Hematopoietic multipotent progenitor cell (in vitro differentiated cells): ENCODE measurements around the gene LRRC26. TPM values are rescaled to one million over a fixed set of nuclear protein-coding genes. Genes with fewer than 3 reads are reported as not detected.

Source experiments
- DNase-seq, 3 donors: peaks; one replicate each; pipeline ENCODE4 v3.0.0-alpha.2; 2011 to 2015; ENCODE audit warnings: low read depth in 2 of 3, low spot score in 2 of 3
- total RNA-seq: library from RNA; depleted of rRNA; stranded (reverse); fragments of >200 nt; gene quantifications from one replicate; pipeline ENCODE4 v1.2.3, GENCODE V29; 2012

LRRC26 gene, protein sequence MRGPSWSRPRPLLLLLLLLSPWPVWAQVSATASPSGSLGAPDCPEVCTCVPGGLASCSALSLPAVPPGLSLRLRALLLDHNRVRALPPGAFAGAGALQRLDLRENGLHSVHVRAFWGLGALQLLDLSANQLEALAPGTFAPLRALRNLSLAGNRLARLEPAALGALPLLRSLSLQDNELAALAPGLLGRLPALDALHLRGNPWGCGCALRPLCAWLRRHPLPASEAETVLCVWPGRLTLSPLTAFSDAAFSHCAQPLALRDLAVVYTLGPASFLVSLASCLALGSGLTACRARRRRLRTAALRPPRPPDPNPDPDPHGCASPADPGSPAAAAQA
- 2.2 TPM for total RNA-seq

DNA sequence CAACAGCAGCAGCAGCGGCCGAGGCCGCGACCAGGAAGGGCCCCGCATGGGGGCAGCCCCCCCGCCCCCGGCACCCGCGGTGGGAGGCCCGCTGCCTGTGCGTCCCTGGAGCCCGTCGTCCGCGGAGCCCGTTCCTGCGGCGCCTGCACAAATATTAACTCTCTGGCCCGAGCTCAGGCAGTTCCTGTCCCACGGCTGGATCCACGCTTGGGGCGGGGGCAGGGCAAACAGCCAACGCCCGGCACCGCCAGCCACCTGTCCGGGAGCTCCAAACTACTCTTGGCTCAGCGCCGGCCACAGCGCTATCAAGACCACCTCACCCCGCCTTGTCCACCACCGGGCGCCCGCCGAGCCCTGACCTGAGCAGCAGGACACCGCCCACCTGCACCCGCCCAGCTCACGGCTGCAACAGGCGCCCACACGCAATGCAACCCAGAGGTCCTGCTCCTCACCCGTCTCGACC lies at the start of gene LRRC26:
TSS of gene LRRC26 (minus strand) at position 156 of the 463 bp plus-strand sequence. CDS start at position 48, 108 bp downstream.
- DNase-seq = no peak

DNA sequence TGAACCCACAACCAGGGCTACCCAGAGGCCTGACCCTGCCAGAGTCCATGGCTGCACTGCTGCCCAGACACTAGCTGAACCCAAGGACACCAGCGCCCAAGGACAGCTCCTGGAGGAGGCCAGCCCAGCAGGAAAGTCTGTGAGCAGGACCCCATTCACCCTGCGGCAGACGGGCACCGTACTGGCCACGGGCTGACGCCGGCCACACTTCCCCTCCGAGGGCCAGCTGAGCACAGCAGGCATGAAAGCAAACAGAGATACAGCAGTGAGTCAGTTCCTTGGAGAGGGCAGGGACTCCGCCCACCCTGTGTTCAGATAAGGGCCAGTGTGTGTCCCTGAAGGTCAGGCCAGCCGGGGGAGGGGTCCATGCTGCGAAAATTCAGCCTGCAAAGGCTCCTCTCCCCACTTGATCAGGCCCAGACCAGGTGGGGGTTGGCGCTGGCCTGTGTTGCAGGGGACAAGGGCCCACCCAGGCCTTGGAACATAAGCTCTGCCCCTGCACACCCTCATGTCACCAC lies 49.0 kb upstream of the LRRC26 start:
- DNase-seq = no peak

DNA sequence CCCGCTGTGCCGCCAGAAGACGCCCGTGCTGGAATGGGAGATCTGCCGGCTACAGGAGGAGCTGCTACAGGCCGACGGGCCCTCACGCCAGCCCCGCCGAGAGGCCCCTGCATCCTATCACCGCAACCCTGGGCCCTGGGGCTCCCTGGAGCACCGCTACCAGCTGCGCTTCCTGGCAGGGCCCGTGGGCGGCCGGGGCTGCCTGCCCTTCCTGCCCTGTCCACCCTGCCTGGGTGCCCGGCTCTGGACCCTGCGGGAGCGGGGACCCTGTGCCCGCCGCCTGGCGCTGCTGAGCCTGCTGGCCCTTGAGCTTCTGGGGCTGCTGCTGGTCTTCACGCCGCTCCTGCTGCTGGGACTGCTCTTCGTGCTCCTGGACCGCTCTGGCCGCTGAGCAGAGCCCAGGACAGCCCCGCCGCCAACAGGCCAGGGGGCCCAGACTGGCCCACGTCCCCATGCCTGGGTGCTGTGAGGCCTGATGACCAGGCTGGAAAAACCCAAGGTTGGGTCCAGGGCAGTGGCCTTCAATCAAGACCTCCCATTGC lies 48.4 kb upstream of the LRRC26 start:
- DNase-seq = no peak

DNA sequence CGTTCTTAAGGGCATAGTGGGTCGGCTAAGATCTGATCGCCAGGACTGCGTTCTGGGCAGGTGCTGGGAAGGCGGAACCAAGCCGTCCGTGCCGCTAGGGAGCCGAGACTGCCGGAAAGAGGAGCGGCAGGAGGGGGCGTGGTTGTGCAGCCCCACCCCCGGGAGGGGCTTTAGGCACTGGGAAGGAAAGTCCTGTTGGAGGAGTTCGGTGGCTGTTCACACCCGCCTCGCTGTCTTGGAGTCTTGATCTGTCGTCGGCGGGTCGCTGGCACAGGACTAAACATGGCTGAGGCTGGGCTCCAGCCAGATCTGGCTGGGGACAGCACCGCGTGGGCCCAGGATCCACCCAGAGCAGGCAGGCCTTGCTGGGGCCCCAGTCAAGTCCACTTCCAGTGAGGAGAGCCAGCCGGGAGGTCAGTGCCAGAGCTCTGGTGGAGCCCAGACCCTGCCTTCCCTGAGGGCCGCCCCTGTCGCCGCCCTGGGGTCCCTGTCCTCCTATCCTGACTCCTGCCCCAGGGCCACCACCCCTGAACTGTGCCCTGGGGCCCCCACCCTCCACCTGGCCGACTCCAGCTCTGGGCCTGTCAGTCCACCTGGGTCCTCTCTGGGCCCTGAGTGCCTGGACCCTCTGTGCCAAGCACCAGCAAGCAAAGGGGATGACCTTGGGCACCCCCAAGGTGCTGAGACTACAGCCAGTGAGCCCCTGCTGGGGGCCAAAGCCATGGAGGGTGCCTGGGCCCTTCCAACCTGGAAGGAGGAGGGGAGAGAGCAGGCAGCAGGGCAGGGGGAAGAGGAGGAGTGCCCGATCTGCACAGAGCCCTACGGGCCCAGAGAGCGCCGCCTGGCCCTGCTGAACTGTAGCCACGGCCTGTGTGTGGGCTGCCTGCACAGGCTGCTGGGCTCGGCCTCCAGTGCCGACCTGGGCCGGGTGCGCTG lies 47.7 kb upstream of the LRRC26 start:
- DNase-seq = no peak

DNA sequence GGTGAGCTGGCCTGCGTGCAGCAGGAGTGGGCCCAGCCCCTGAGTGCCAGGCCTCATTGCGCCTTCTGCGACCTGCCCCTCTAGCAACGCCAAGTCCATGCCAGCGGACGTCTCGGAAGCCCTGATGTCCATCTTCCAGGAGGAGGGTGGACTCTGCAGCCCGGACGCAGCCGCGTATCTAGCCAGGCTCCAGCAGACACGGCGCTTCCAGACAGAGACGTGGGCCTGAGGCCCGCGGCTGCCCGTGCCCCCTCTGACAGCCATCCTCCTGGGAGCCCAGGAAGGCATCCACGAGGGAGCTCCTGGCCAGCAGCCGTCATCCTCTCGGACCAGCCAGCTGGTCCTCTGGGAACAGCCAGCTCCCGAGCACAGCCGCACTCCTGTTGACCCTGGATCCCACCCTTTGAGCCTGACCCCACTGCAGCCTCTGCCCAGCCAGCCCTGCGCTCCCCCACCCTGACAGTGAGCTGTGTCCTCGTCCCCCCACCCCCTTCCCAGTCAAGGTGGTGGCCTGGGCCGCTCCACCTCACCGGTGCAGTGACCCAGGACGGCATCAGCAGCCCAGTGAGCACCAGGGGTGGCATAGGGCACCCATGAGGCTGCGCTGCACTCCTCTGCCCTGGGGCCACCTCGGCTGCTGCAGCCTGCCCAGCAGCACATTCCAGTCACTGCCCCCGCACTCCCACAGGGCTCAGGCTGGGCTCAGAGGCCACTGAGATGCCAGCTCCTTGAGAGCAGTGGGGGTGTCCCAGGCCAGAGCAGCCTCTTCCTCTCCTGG lies 46.5 kb upstream of the LRRC26 start:
- DNase-seq = no peak

DNA sequence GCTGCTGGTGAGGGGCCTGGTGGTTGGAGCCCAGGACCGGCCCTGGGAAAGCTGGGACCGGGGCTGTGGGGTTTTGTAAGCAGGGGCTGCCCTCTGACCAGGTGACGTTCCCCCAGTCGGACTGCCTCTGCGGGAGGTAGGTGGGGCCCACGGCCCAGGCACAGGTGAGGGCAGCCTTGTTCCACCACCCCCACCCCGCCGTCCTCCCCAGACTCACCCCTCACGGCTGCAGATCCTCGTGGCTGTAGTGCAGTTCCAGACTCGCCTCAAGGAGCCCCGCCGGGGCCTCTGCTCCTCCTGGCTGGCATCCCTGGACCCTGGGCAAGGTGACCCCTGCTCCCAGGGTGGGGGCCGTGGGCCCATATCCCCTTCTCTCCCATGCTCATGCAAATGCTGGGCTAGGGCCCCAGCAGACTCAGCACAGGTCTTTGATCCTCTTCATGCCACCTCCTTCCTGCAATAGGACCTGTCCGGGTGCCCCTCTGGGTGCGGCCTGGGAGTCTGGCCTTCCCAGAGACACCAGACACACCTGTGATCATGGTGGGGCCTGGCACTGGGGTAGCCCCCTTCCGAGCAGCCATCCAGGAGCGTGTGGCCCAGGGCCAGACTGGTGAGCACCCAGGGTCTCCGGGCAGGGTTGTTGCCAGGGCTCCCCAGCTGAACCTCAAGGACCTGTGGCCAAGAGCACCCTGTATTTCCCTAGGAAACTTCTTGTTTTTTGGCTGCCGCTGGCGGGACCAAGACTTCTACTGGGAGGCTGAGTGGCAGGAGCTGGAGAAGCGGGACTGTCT lies 45.5 kb upstream of the LRRC26 start:
- DNase-seq = no peak

DNA sequence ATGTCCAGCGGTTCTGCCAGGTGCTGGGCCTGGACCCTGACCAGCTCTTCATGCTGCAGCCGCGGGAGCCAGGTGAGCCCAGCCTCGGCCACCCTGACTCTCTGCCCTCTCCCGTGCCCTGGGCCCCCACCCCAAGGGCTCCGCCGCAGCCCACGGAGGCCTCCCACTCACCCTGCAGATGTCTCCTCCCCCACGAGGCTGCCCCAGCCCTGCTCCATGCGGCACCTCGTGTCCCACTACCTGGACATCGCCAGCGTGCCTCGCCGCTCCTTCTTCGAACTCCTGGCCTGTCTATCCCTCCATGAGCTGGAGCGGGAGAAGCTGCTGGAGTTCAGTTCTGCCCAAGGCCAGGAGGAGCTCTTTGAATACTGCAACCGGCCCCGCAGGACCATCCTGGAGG lies 44.8 kb upstream of the LRRC26 start:
- DNase-seq = no peak

DNA sequence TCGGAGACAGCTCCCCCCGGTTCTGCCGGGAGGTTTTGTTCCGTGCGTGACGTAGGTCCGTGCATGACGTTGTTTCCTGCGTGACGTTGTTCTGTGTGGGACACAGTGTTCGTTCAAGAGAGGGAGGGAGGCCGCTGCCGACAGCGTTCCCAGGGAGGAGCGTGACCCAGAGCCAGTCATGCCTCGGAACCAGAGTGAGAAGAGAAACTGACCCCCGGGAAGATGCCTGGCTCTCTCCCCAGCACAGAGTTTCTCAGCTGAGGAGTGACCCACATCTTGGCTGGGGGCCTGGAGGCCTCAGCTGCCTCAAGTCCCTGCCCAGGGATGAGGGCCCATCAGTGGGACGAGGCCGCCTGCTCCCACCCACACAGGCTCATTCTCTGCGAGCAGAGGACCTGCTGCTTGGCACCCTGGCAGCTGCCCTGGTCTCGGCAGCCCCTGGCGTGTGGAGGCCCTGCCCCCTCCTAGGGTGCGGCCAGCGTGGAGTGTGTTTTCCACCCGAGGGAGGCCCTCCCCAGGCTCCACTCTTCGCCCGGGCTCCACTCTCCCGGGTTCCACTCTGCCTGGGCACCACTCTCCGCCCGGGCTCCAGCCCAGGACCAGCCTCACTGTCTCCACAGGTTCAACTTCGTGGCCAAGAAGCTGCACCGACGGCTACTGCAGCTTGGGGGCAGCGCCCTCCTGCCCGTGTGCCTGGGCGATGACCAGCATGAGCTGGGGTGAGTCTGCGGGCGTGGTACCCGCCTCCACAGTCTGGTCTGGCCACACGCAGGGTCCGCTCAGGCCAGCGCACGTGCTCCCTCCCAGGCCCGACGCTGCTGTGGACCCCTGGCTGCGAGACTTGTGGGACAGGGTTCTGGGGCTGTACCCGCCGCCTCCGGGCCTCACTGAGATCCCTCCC lies 43.6 kb upstream of the LRRC26 start:
- DNase-seq = no peak

DNA sequence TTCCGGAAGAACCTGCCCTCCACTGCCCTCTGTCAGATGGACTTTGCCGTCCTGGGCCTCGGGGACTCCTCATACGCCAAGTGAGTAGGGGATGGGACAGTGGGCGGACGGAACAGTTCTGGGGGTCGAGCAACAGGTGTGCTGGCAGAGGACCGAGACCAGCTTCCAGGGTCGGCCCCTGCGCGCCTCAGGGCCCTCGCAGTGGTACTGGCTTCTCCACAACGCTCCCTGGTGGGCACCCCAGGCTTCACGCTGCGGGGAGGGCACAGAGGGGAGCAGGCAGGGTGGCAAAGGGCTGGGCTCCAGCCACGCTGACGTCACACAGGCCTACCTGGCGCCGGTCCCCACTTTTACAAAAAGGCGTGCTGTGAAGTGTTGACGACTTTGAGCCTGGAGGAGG lies 42.7 kb upstream of the LRRC26 start:
- DNase-seq = no peak

DNA sequence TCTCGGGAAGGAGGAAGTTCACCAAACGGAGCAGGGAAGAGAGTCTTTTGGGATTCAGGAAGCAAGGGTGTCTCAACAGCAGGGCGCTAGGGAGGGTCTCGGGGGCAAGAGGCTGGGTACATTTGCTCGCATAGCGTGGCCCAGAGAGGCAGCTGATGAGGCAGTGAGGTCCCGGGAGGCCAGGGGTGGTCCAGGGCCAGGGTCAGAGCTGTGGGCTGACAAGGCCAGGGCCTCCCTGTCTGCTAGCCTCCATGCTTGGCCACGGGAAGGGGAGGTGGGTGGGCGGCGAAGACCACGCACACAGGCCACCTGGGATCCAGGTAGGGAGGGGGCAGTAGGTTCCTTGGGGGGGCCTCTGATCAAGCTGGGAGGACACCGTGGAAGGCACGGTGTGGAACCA lies 41.7 kb upstream of the LRRC26 start:
- no peak for DNase-seq

DNA sequence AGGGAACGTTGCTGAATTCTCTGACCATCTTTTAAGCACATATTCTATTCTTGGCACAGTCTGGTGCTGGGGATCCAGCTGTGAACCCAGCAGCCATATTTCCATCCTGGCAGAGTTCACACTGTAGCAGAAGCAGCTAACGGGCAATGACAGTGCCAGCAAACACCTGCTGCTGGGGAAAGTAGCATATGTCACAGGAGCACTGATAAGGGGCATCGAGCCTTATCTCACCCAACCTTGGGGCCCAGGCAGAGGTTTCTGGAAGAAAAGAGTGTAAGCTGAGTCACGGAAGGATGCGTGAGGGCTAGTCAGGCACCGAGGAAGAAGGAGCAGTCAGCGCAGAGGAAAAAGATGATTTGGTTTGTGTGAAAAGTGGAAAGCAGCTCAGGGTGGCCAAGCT lies 36.8 kb upstream of the LRRC26 start:
- DNase-seq = no peak

DNA sequence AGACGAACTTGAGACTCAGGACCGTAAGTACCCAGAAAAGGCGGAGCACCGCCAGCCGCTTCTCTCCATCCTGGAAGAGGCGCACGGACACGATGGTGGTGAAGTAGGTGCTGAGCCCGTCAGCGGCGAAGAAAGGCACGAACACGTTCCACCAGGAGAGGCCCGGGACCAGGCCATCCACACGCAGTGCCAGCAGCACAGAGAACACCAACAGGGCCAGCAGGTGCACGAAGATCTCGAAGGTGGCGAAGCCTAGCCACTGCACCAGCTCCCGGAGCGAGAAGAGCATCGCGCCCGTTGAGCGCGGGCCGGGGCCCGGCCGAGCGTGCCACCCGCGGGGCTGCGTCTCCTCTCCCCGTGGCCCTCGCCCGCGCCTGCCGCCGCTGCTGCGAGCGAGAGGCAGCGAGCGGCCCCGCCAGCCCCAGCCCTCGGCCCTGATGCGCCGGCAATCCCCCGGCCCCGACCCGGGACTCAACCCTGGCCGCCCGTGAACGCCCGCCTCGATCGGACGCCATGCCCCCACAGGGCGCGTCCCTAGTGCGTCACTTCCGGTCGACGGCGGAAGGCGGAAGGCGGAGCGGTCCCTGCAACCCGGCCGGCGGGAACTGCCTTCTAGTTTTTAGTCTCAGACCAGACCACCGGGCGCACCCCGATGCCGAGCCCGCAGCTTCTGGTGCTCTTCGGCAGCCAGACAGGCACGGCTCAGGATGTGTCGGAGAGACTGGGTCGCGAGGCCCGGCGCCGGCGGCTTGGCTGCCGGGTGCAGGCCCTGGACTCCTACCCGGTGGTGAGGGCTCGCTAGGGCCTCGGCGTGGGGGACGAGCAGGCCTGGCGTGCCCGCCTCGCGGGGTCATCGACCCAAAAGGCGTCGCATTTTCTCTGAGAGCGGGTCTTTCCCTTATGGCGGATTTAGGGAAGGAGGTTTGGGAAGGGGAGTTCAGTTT lies 35.5 kb upstream of the LRRC26 start, which contains the start of the genes NDOR1 and TMEM203:
TSS of gene NDOR1 (plus strand) at position 575 of the 944 bp plus-strand sequence. CDS start at position 653, 78 bp downstream.
TSS of gene TMEM203 (minus strand) at position 523 of the 944 bp plus-strand sequence. CDS start at position 289, 234 bp downstream.
- DNase-seq = peak; percentile 86 to 92 (median 90)

DNA sequence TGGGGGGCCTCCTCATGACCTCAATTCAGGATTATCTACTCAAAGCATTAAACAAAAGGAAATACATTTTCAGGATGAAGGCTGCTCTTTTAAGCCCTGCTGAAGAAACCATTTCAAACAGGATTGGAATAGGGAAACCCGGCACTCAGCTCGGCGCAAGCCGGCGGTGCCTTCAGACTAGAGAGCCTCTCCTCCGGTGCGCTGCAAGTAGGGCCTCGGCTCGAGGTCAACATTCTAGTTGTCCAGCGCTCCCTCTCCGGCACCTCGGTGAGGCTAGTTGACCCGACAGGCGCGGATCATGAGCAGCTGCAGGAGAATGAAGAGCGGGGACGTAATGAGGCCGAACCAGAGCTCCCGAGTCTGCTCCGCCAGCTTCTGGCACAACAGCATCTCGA lies 34.9 kb upstream of the LRRC26 start:
- DNase-seq = no peak

DNA sequence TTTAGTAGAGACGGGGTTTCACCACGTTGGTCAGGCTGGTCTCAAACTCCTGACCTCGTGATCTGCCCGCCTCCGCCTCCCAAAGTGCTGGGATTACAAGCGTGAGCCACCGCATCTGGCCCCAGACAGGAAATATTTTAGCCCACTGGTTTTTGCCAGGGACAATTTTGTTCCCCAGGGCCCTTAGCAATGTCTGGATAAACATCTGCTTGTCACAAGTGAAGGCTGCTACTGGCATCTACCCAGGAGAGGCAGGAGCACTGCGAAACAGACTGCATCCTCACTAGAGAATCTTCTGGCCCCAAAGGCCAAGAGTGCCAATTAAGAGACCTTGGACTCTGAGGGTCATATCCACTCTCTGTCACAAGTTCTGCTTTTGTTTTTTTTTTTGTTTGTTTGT lies 33.1 kb upstream of the LRRC26 start:
- DNase-seq = no peak

DNA sequence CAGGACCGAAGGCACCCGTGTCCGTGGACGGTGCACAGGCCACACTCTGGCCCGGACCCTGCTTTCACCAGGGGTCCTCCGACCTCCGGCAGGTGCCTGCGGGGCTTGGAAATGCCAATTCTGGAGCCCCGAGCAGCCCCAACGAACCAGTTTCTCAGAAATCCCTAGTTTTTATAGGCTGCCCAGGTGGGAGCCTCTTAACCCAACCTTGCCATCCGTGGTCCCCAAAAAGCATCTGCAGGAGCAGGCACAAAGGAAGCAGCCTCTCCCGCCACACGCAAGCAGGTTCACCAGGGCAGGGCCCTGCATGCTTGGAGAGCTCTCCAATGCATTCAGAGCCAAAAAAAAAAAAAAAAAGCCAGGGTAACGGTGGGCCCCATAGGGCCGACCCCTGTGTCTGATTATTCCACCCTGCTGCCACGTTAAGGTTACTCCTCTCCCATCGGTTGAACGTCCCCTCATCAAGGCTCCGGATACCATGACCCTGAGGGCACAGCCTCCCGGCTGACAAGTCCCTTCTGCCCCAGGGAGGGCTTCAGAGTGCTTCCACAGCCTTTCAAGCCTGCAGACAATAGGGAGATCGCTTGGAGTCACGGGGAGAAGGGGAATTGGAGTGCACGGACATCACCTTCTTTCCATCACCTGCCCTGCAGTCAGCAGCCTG lies 31.5 kb upstream of the LRRC26 start:
- no peak for DNase-seq

DNA sequence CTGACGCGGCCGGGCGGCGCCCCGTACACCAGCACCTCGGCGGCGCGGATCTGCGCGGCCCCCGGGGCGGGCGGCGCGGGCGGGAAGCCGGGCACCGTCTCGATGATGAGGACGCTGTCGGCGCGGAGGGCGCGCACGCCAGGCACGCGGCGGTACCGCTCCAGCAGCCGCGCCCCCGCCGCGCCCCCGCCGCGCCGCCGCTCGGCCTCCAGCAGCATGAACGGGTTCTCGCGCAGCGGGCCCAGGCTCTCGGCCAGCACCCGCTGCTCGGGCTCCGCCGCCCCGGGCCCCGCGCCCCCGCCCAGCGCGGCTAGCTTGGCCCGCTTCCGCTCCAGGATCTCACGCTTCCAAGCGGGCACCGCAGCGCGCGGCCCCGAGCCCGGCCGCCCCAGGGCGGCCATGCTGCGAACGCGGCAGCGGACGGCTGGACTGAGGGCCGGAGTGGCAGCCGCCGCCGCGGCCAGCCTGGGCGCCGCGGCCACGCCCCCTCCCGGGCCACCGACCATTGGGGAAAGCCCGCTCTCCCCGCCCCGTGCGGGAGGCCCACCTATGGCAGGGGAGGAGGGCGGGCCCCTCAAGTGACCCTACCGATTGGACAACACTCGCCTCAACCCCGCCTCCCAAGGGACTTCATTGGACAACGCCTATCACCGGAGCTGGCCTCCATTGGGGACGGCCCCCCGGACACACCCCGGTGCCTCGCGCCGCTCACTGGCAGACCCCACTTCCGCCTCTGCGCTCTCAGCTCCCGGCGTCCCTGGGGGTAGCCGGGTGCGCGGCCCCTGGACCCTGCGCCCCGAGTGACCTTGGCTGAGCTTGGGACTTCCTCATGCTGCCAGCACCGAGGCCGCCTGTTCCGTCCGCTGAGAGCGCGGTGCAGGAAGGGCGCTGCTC lies 30.7 kb upstream of the LRRC26 start, which contains the start of gene TPRN:
TSS of gene TPRN (minus strand) at position 431 of the 894 bp plus-strand sequence. CDS start at position 401, 30 bp downstream.
- peak; percentile 86 to 99 (median 98) for DNase-seq
